Progenitor cell of endocrine pancreas (in vitro differentiated cells): Measurements from ENCODE around the gene EPB42. TPM values are rescaled to one million over a fixed set of nuclear protein-coding genes. Genes with fewer than 3 reads are reported as not detected.
A peak's percentile ranks its signal among the peaks of the same experiment; 100 is the strongest.
"Not testable (repeated sequence)": the region's sequence is repeated elsewhere in the genome, so short reads cannot be mapped to it uniquely, and the experiment has no call there.

Source experiments
- DNase-seq: peaks from one replicate; pipeline ENCODE4 v3.0.0; 2021; ENCODE audit warnings: low spot score; ENCODE audit not compliant: unreplicated experiment
- H3K27ac Mint-ChIP-seq: 2 replicates; pipeline ENCODE4 v1.8.0; 2021; ENCODE audit warnings: mild to moderate bottlenecking, moderate library complexity, mixed read lengths
- H3K27me3 Mint-ChIP-seq: 2 replicates; pipeline ENCODE4 v1.8.0; 2021; ENCODE audit warnings: mixed read lengths
- H3K36me3 Mint-ChIP-seq: 2 replicates; pipeline ENCODE4 v1.8.0; 2022; ENCODE audit warnings: mixed read lengths; ENCODE audit not compliant: insufficient read depth
- H3K4me1 Mint-ChIP-seq: 2 replicates; pipeline ENCODE4 v1.8.0; 2021; ENCODE audit warnings: low read depth, mixed read lengths
- H3K4me3 Mint-ChIP-seq: 2 replicates; pipeline ENCODE4 v1.8.0; 2021; ENCODE audit warnings: low read depth, mild to moderate bottlenecking, moderate library complexity, mixed read lengths
- H3K9me3 Mint-ChIP-seq: 2 replicates; pipeline ENCODE4 v1.8.0; 2021; ENCODE audit warnings: low read depth, mixed read lengths
- CTCF ChIP-seq: fragments of 200-600 bp; sonication (generic); IDR thresholded peaks from one replicate; pipeline ENCODE4 v1.5.0; 2021; ENCODE audit warnings: antibody characterized with exemption, mild to moderate bottlenecking; ENCODE audit not compliant: unreplicated experiment
- total RNA-seq: library from RNA; stranded (reverse); gene quantifications from 2 replicates; pipeline ENCODE4 v1.2.1, GENCODE V29; 2021

EPB42 gene
- total RNA-seq, 1 donor from 2014 or later = not detected

- Mint-ChIP-seq H3K4me3 (peak overlapping the region; percentile 56), H3K9me3 (no peaks in the 10 kb centered on the region), H3K27ac (no peak overlapping the region), H3K4me1 (peaks cover 6% of the 10 kb centered on the region), H3K36me3 (peaks cover 7% of the 10 kb centered on the region), H3K27me3 (no peaks in the 10 kb centered on the region)
- TF ChIP-seq CTCF = peak; percentile 68
- no peak for DNase-seq
These were observed 33.2 kb downstream of the EPB42 start for GRCh38 chr15:43187544-43188155.

DNA sequence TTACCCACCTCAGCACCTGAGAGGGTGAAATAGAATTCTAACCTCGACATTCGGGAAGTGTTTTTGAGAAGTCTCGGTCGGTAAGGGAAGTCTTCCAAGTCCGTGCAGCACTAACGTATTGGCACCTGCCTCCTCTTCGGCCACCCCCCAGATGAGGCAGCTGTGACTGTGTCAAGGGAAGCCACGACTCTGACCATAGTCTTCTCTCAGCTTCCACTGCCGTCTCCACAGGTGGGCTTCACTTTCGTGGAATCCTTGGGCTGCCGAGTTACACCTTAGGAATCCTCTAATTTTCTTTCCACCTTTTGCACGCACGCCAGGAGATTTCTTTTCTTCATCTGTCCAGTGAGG, 34.8 kb downstream of the EPB42 start:
- Mint-ChIP-seq H3K36me3 (peaks cover 4% of the 10 kb centered on the region), H3K4me1 (peaks cover 6% of the 10 kb centered on the region), H3K27me3 (no peaks in the 10 kb centered on the region), H3K9me3 (no peaks in the 10 kb centered on the region), H3K4me3 (peak overlapping the region; percentile 84), H3K27ac (peak overlapping the region; percentile 94)
- no peak for TF ChIP-seq CTCF
- DNase-seq = no peak

DNA sequence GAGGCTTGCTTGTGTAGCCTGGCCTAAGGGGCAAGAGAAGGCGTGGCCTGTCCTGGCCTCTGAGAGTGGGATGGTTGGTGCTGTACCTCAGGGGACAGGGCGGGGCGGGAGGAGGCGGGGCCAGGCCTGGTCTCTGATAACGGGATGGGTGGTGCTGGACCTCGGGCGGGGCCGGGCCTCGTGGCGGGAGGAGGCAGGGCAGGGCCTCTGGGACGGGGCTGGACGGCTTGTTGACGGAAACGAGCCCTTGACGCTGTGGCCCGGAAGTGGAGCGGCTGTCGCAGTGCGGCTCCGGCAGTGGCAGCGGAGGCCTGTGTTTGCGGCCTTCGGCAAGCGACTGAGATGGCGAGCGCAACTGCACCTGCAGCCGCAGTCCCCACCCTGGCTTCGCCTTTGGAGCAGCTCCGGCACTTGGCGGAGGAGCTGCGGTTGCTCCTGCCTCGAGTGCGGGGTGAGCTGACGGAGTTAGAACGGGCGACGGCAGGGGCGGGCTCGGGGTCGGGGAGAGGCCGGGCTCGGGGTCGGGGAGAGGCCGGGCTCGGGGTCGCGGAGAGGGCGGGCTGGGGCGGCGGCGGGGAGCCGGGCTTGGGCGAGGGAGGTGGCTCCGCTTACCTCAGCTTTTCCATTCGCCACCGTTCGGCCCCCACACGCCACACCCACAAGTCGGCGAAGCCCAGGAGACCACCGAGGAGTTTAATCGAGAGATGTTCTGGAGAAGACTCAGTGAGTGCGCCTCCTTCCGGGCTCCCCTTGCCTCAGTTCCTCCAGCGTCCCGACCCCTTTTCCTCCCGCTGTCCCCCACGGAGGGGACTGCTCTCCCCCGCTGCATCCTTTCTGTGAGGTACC, 35.4 kb downstream of the EPB42 start, which contains the start of gene CCNDBP1:
CCNDBP1 (plus strand) TSS at position 247 of the 846 bp plus-strand sequence; CDS start at position 343, 96 bp downstream.
- peak; percentile 62 for TF ChIP-seq CTCF
- peak; percentile 86 for DNase-seq
- H3K4me1 Mint-ChIP-seq = peaks cover 6% of the 10 kb centered on the region
- peaks cover 4% of the 10 kb centered on the region for H3K36me3 Mint-ChIP-seq
- peak within 1 kb of the TSS; percentile 96 for H3K27ac Mint-ChIP-seq
- peak within 1 kb of the TSS; percentile 84 for H3K4me3 Mint-ChIP-seq
- H3K9me3 Mint-ChIP-seq = no peaks in the 10 kb centered on the region
- no peaks in the 10 kb centered on the region for H3K27me3 Mint-ChIP-seq

DNA sequence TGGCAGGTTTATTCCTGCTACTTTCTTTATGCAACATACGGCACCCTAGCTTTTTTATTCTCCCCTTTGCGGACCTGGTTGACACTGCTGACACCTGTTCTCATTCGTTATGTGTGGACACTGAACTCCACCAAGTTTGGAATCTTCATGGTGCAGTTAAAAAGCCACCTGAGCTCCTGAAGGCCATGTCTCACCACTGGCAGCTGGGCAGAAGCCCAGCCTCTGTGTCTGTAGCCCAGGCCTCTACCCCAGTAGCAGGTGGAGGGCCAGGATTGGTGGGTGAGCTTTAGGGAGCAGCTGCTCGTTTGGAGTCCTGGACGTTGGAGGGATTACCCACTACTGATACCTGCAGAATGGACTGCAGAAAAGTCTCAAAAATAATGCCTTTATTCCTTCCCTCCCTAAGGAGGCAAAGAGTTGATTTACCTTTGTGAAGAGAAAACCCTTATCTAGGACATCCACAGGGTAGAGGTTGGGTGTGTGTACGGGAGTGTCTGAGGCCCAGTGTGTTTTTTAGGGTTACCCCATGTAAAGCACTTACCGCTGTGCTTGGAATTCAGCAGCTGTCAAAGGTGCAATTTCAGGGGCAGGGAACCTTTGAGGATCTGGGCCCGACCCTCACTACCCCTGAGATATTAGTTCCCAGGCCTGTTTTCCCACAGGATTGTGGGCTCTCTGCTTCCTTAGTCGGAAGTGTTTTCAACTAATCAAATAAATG, 36.3 kb downstream of the EPB42 start:
- peak overlapping the region; percentile 84 for H3K4me3 Mint-ChIP-seq
- H3K27ac Mint-ChIP-seq = peak overlapping the region; percentile 96
- H3K36me3 Mint-ChIP-seq = peaks cover 4% of the 10 kb centered on the region
- no peak for DNase-seq
- no peaks in the 10 kb centered on the region for H3K9me3 Mint-ChIP-seq
- H3K27me3 Mint-ChIP-seq = no peaks in the 10 kb centered on the region
- TF ChIP-seq CTCF = no peak
- H3K4me1 Mint-ChIP-seq = peaks cover 6% of the 10 kb centered on the region

GRCh38 chr15:43183270-43183669, 37.5 kb downstream of the EPB42 start:
- no peaks in the 10 kb centered on the region for H3K9me3 Mint-ChIP-seq
- peaks cover 8% of the 10 kb centered on the region for H3K36me3 Mint-ChIP-seq
- peaks cover 6% of the 10 kb centered on the region for H3K4me1 Mint-ChIP-seq
- no peak for DNase-seq
- no peaks in the 10 kb centered on the region for H3K27me3 Mint-ChIP-seq
- H3K4me3 Mint-ChIP-seq = no peak overlapping the region
- TF ChIP-seq CTCF = no peak
- no peak overlapping the region for H3K27ac Mint-ChIP-seq

DNA sequence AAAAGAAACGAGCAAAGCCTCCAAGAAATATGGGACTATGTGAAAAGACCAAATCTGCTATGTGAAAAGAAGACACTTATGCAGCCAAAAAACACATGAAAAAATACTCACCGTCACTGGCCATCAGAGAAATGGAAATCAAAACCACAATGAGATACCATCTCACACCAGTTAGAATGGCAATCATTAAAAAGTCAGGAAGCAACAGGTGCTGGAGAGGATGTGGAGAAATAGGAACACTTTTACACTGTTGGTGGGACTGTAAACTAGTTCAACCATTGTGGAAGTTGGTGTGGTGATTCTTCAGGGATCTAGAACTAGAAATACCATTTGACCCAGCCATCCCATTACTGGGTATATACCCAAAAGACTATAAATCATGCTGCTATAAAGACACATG, 43.7 kb downstream of the EPB42 start:
- DNase-seq, H3K4me3 Mint-ChIP-seq, H3K27me3 Mint-ChIP-seq, H3K4me1 Mint-ChIP-seq, H3K27ac Mint-ChIP-seq: not testable (repeated sequence)
- H3K9me3 Mint-ChIP-seq = peaks cover 12% of the 10 kb centered on the region
- peaks cover 40% of the 10 kb centered on the region for H3K36me3 Mint-ChIP-seq

- H3K27ac Mint-ChIP-seq = not testable (repeated sequence)
- H3K36me3 Mint-ChIP-seq = peaks cover 45% of the 10 kb centered on the region
These were observed 45.0 kb downstream of the EPB42 start for GRCh38 chr15:43175656-43176309.

More at GRCh38 chr15:43175656-43176309, 45.0 kb downstream of the EPB42 start:
- H3K9me3 Mint-ChIP-seq = peaks cover 12% of the 10 kb centered on the region
- H3K4me1 Mint-ChIP-seq, H3K27me3 Mint-ChIP-seq, DNase-seq, H3K4me3 Mint-ChIP-seq: not testable (repeated sequence)
